ENCODE measurements around the gene AFG1L. TPM values are rescaled to one million over a fixed set of nuclear protein-coding genes. Genes with fewer than 3 reads are reported as not detected.

AFG1L gene
- total RNA-seq, 1 experiment from 2014 or later = 7.9 TPM

GRCh38 chr6:108561742-108562502 lies 267.1 kb downstream of the AFG1L start (continued):
- TF ChIP-seq JUN (CRISPR knock-in tag; IDR thresholded peaks at IDR 0.05) (no peak), ZNF396 (CRISPR knock-in tag; IDR thresholded peaks at IDR 0.05; ENCODE audit: borderline replicate concordance) (no peak), NFE2L1 (CRISPR knock-in tag; IDR thresholded peaks at IDR 0.05) (no peak), NFATC4 (CRISPR knock-in tag; IDR thresholded peaks at IDR 0.05) (no peak), TEAD4 (CRISPR knock-in tag; IDR thresholded peaks at IDR 0.05) (no peak), PREB (CRISPR knock-in tag; IDR thresholded peaks at IDR 0.05; ENCODE audit: borderline replicate concordance) (no peak)

GRCh38 chr6:108562503-108562993 lies 267.7 kb downstream of the AFG1L start:
- peak; percentile 74 for DNase-seq (ENCODE audit: low spot score)
- Mint-ChIP-seq H3K27ac (peak overlapping the region; percentile 84), H3K36me3 (peaks cover 4% of the 10 kb centered on the region; the same call in 1 of the 2 replicates), H3K27me3 (ENCODE audit: low read depth) (peaks cover 25% of the 10 kb centered on the region), H3K9me3 (no peaks in the 10 kb centered on the region), H3K4me1 (peaks cover 39% of the 10 kb centered on the region), H3K4me3 (peak overlapping the region; percentile 85)
- peak; percentile 26 for ATAC-seq
- CTCF ChIA-PET = interaction anchor here (1.2 to 2.6 kb wide), 2 partner anchors 91 to 276 kb away, joined by 3 to 9 read pairs; no protein-coding TSS in a partner anchor
- POLR2A ChIA-PET = interaction anchor here (0.5 to 1.6 kb wide), 6 partner anchors 9 to 532 kb away, joined by 3 to 5 read pairs (median 3); partner anchors contain the start of gene SESN1
- peak; percentile 57; the same call in 1 of the 2 replicates for TF ChIP-seq CREM (CRISPR knock-in tag; IDR thresholded peaks at IDR 0.05)
- TF ChIP-seq MAX (CRISPR knock-in tag; IDR thresholded peaks at IDR 0.05) = peak; percentile 95
- peak; percentile 70; the same call in 1 of the 2 replicates for TF ChIP-seq SMAD3 (CRISPR knock-in tag; IDR thresholded peaks at IDR 0.05; ENCODE audit: borderline replicate concordance)
- TF ChIP-seq PREB (CRISPR knock-in tag; IDR thresholded peaks at IDR 0.05; ENCODE audit: borderline replicate concordance) = 0 out of 2 replicates have a peak, but pooled peaks have one; percentile 59
- peak; percentile 55; the same call in 1 of the 2 replicates for TF ChIP-seq ESRRA (CRISPR knock-in tag; IDR thresholded peaks at IDR 0.05; ENCODE audit: borderline replicate concordance)
- TF ChIP-seq GABPB1 (CRISPR knock-in tag; IDR thresholded peaks at IDR 0.05) = peak; percentile 96
- peak; percentile 58; the same call in 1 of the 2 replicates for TF ChIP-seq ZNF281 (CRISPR knock-in tag; IDR thresholded peaks at IDR 0.05)
- no peak for TF ChIP-seq ATF6 (CRISPR knock-in tag; IDR thresholded peaks at IDR 0.05)
- peak; percentile 90 for TF ChIP-seq ZBTB21 (CRISPR knock-in tag; IDR thresholded peaks at IDR 0.05; ENCODE audit: borderline replicate concordance)
- peak; percentile 96 for TF ChIP-seq ETV6 (CRISPR knock-in tag; IDR thresholded peaks at IDR 0.05)
- peak; percentile 75; the same call in 1 of the 2 replicates for TF ChIP-seq KAT7 (CRISPR knock-in tag; IDR thresholded peaks at IDR 0.05; ENCODE audit: borderline replicate concordance)
- peak; percentile 79 for TF ChIP-seq ZNF423 (CRISPR knock-in tag; IDR thresholded peaks at IDR 0.05)
- TF ChIP-seq FOXJ3 (CRISPR knock-in tag; IDR thresholded peaks at IDR 0.05; ENCODE audit: borderline replicate concordance) = no peak
- peak; percentile 69; the same call in 1 of the 2 replicates for TF ChIP-seq SP1 (CRISPR knock-in tag; conservative IDR thresholded peaks at IDR 0.05)
- no peak for TF ChIP-seq TCF7 (CRISPR knock-in tag; IDR thresholded peaks at IDR 0.05; ENCODE audit: low read depth)
- TF ChIP-seq FOXK1 (CRISPR knock-in tag; IDR thresholded peaks at IDR 0.05) = peak; percentile 84; the same call in 1 of the 2 replicates
- peak; percentile 92 for TF ChIP-seq USF1 (CRISPR knock-in tag; IDR thresholded peaks at IDR 0.05)
- 0 out of 2 replicates have a peak, but pooled peaks have one; percentile 32 for TF ChIP-seq FOXP1 (CRISPR knock-in tag; IDR thresholded peaks at IDR 0.05; ENCODE audit: borderline replicate concordance)
- TF ChIP-seq E2F1 (CRISPR knock-in tag; IDR thresholded peaks at IDR 0.05) = peak; percentile 43; the same call in 1 of the 2 replicates
- TF ChIP-seq PRRX2 (CRISPR knock-in tag; IDR thresholded peaks at IDR 0.05) = no peak; the same call in 1 of the 2 replicates
